ENCODE measurements around the gene ANGEL1. TPM values are rescaled to one million over a fixed set of nuclear protein-coding genes. Genes with fewer than 3 reads are reported as not detected.

Gene ANGEL1
- total and polyA plus RNA-seq, 2 of the 13 experiments (the other 11 are each of a cell fraction or from before 2014, with no cell fraction given) = 14.3 to 20.1 TPM

DNA sequence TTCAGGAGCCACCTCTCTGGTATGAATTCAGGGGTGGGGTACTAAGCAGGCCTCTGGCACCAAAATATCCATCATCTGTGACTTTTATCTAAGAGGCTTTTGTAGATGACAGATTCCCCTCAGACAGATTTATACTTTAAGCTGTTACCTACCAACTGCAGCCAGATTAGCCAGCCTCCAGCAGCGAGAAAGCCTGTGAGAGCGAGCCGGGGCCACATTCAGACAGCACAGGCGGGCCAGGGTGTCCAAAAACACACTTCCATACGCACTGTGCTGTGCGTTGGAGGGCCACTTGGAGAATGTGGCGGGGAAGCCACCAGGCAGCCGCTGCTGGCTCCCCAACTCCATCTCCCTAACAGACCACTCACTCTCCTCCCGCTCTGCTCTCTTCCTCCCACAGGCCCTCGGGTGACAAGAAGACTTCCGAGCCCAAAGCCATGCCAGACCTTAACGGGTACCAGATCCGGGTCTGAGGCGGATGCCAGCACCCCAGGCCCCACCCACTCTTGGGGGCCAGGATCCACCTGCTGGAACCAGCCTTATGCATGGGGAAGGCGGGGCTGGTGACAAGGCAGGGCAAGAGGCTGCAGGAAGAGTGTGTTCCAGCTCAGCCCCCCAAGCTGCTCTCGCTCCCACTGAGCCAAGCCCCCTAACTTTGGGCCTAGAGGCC, 34.0 kb downstream of the ANGEL1 start:
- no peak for TF ChIP-seq EZH2 (conservative IDR thresholded peaks at IDR 0.05; ENCODE audit: low read depth, low read length)
- peak; percentile 54 for TF ChIP-seq AGO2 (optimal IDR thresholded peaks at IDR 0.05; ENCODE audit: low read depth, low read length)
- Histone ChIP-seq H3K36me3 (replicated peaks in 1 of 2; ENCODE audit: control insufficient read depth in 1 of 2, insufficient read depth in 2 of 2, low read length in 2 of 2) (peaks cover 4 to 9% of the 10 kb centered on the region in 2 experiments; a peak in 1 of 5 replicates), H2AFZ (ENCODE audit: low read length) (no peak overlapping the region), H3K27me3 (ENCODE audit: control insufficient read depth in 1 of 2, insufficient read depth in 2 of 2, low read length in 2 of 2) (no peaks in the 10 kb centered on the region), H3K79me2 (ENCODE audit: insufficient read depth, low read length) (no peaks in the 10 kb centered on the region), H3K4me3 (replicated peaks in 1 of 3; ENCODE audit: insufficient read depth in 1 of 3, low read depth in 2 of 3, low read length in 3 of 3) (no peak overlapping the region), H3K4me2 (ENCODE audit: low read depth, low read length) (no peak overlapping the region), H3K4me1 (ENCODE audit: insufficient read depth, low read length) (peaks cover 14% of the 10 kb centered on the region), H3K9me3 (ENCODE audit: low read length) (no peaks in the 10 kb centered on the region), H3K9ac (ENCODE audit: insufficient read depth, low read depth, low read length) (no peak overlapping the region), H4K20me1 (ENCODE audit: insufficient read depth, low read length) (no peaks in the 10 kb centered on the region), H3K27ac (ENCODE audit: extremely low read length, insufficient read depth, low read length) (no peak overlapping the region)
- BruUV-seq (replicated peaks) = no TSS peak
- in situ Hi-C loops (cut with HindIII; ENCODE audit: extremely low pct_ligation_motif_present, low pct_unique_long_range_greater_than_20kb) (no loop called here), intact Hi-C loops (cut with micrococcal nuclease; ENCODE audit: unreplicated experiment) (no loop called here)
- FAIRE-seq (no peak), ATAC-seq (no peak), DNase-seq (ENCODE audit: low spot score) (no peak)
- POLR2A ChIA-PET = no interaction called here
- 85% methylated on average over 13 of the region's 16 CpGs for WGBS (ENCODE audit: low lambda C conversion rate)
- CTCF ChIA-PET (ENCODE audit: low intra/inter-chr PET ratio, low total read pairs) = no interaction called here

DNA sequence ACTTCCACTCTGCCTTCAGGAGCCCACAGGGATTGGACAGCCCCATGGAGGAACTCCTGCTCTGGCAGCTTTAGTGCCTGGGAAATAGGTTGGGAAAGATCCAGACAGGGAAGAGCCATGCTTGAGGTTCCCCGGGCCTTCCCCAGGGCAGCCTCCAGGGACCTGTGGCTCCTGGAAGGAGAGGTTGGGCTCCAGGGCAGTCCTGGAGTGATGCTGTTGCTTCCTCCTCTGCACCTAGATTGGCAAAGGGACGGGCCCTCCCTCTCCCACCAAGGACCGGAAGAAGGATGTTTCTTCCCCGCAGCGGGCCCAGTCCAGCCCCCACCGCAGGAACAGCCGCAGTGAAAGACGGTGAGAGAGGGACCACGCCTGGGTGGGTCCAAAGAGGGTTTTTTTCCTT, 35.0 kb downstream of the ANGEL1 start:
- no TSS peak for BruUV-seq (replicated peaks)
- intact Hi-C loops (cut with micrococcal nuclease; ENCODE audit: unreplicated experiment) (no loop called here), in situ Hi-C loops (cut with HindIII; ENCODE audit: extremely low pct_ligation_motif_present, low pct_unique_long_range_greater_than_20kb) (no loop called here)
- Histone ChIP-seq H2AFZ (ENCODE audit: low read length) (no peak overlapping the region), H3K79me2 (ENCODE audit: insufficient read depth, low read length) (no peaks in the 10 kb centered on the region), H3K9ac (ENCODE audit: insufficient read depth, low read depth, low read length) (no peak overlapping the region), H3K4me3 (replicated peaks in 1 of 3; ENCODE audit: insufficient read depth in 1 of 3, low read depth in 2 of 3, low read length in 3 of 3) (no peak overlapping the region), H3K27ac (ENCODE audit: extremely low read length, insufficient read depth, low read length) (no peak overlapping the region), H3K9me3 (ENCODE audit: low read length) (no peaks in the 10 kb centered on the region), H3K4me2 (ENCODE audit: low read depth, low read length) (no peak overlapping the region), H3K36me3 (replicated peaks in 1 of 2; ENCODE audit: control insufficient read depth in 1 of 2, insufficient read depth in 2 of 2, low read length in 2 of 2) (peaks cover 4 to 9% of the 10 kb centered on the region in 2 experiments; a peak in 1 of 5 replicates), H4K20me1 (ENCODE audit: insufficient read depth, low read length) (no peaks in the 10 kb centered on the region), H3K4me1 (ENCODE audit: insufficient read depth, low read length) (peaks cover 24% of the 10 kb centered on the region), H3K27me3 (ENCODE audit: control insufficient read depth in 1 of 2, insufficient read depth in 2 of 2, low read length in 2 of 2) (no peaks in the 10 kb centered on the region)
- FAIRE-seq (no peak), DNase-seq (ENCODE audit: low spot score) (no peak), ATAC-seq (no peak)
- CTCF ChIA-PET (ENCODE audit: low intra/inter-chr PET ratio, low total read pairs) = no interaction called here
- POLR2A ChIA-PET = no interaction called here
- WGBS (ENCODE audit: low lambda C conversion rate) = 86% methylated on average over 9 of the region's 9 CpGs
- TF ChIP-seq FOXA1 (IDR thresholded peaks at IDR 0.05) (no peak), FOXA1 (CRISPR knock-in tag; IDR thresholded peaks at IDR 0.05) (no peak), HMG20B (CRISPR knock-in tag; conservative IDR thresholded peaks at IDR 0.05) (no peak), RARA (CRISPR knock-in tag; IDR thresholded peaks at IDR 0.05) (no peak), ZNF776 (CRISPR knock-in tag; IDR thresholded peaks at IDR 0.05) (no peak), ZC3H13 (CRISPR knock-in tag; IDR thresholded peaks at IDR 0.05) (no peak), ZBTB20 (CRISPR knock-in tag; IDR thresholded peaks at IDR 0.05; ENCODE audit: borderline replicate concordance, low read depth) (no peak), ZNF20 (CRISPR knock-in tag; IDR thresholded peaks at IDR 0.05) (no peak), YEATS4 (CRISPR knock-in tag; IDR thresholded peaks at IDR 0.05; ENCODE audit: borderline replicate concordance) (no peak), ZNF556 (CRISPR knock-in tag; IDR thresholded peaks at IDR 0.05; ENCODE audit: borderline replicate concordance) (no peak), ZNF24 (IDR thresholded peaks at IDR 0.05) (no peak), SRSF1 (optimal IDR thresholded peaks at IDR 0.05; ENCODE audit: low read depth, low read length) (no peak)
- TF ChIP-seq, protein P1, sequence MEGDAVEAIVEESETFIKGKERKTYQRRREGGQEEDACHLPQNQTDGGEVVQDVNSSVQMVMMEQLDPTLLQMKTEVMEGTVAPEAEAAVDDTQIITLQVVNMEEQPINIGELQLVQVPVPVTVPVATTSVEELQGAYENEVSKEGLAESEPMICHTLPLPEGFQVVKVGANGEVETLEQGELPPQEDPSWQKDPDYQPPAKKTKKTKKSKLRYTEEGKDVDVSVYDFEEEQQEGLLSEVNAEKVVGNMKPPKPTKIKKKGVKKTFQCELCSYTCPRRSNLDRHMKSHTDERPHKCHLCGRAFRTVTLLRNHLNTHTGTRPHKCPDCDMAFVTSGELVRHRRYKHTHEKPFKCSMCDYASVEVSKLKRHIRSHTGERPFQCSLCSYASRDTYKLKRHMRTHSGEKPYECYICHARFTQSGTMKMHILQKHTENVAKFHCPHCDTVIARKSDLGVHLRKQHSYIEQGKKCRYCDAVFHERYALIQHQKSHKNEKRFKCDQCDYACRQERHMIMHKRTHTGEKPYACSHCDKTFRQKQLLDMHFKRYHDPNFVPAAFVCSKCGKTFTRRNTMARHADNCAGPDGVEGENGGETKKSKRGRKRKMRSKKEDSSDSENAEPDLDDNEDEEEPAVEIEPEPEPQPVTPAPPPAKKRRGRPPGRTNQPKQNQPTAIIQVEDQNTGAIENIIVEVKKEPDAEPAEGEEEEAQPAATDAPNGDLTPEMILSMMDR (CRISPR knock-in tag; IDR thresholded peaks at IDR 0.05) = no peak
- TF ChIP-seq, protein P2, sequence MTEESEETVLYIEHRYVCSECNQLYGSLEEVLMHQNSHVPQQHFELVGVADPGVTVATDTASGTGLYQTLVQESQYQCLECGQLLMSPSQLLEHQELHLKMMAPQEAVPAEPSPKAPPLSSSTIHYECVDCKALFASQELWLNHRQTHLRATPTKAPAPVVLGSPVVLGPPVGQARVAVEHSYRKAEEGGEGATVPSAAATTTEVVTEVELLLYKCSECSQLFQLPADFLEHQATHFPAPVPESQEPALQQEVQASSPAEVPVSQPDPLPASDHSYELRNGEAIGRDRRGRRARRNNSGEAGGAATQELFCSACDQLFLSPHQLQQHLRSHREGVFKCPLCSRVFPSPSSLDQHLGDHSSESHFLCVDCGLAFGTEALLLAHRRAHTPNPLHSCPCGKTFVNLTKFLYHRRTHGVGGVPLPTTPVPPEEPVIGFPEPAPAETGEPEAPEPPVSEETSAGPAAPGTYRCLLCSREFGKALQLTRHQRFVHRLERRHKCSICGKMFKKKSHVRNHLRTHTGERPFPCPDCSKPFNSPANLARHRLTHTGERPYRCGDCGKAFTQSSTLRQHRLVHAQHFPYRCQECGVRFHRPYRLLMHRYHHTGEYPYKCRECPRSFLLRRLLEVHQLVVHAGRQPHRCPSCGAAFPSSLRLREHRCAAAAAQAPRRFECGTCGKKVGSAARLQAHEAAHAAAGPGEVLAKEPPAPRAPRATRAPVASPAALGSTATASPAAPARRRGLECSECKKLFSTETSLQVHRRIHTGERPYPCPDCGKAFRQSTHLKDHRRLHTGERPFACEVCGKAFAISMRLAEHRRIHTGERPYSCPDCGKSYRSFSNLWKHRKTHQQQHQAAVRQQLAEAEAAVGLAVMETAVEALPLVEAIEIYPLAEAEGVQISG (CRISPR knock-in tag; IDR thresholded peaks at IDR 0.05) = no peak

Measured in HepG2 (cell line).